ENCODE measurements around the gene KRT32.

The KRT32 gene

DNA sequence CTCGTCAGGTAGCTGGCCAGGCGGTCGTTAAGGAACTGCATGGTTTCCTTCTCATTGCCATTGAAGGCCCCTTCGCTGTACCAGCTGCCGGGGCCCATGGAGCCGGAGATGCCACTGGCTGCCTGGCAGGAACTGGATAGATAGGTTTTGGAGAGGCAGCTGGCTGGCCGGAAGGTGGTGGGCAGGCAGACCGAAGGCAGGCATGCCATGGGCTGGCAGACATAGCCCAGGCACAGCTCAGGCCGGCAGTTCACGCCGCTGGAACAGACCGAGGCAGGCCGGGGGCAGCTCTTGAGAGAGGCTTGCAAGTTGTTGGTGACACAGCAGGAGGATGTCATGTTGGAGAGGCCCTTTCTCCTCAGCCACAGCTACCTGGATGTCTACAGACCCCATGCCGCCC lies at the start of gene KRT32:
Gene KRT32, minus strand, starts transcription at position 399 of the 400 bp plus-strand sequence. Its CDS starts 61 bp downstream, at position 338.
- DNase-seq = no peak

DNA sequence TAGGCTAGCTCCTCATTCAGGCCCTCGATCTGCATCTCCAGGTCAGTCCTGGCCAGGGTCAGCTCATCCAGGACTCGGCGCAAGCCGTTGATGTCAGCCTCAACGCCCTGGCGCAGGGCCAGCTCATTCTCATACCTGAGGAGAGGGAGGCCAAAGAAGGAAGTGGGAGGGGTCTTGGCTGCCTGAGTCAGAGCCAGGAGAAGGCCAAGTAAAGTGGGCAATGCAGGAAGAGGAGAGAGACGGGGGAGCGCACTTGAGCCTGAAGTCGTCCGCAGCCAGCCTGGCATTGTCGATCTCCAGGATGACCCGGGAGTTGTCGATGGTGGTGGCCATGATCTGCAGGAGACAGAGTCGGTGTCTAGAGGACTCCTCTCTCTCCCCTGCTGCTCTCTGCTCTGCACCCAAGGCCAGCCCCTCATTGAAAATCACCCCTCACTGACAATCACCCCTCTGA lies 49.7 kb upstream of the KRT32 start:
- DNase-seq = no peak

DNA sequence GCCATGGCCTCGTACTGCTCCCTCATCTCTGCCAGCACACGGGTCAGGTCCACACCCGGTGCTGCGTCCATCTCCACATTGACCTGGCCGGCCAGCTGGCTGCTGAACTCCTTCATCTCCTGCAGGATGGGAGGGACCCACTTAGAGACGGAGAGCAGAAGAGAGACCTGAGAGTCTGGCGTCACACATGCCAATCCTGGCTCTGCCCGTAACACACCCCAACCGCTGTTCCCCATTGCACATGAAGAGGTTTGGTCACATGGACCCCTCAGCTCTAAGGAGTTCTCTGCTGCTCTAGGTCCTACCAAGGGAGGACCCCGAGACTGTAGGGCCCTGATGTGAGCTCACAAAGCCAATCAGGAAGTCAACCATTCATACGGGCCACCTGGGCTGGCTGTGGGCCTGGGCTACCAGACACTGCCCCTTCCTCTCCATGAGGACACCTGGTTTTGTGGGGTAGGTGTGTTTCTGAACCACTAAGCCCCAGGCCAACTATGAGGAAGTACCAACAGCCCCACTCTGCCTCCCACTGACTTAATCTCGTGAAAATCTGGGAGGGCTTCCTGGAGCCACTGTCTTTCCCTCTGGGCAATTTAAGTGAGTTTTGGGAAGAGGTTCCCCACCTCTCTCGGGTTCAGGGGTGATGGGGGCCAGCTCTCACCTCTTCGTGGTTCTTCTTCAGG lies 49.1 kb upstream of the KRT32 start:
- no peak for DNase-seq

- DNase-seq = no peak
These were observed 46.0 kb upstream of the KRT32 start for GRCh38 chr17:41513168-41513547.

DNA sequence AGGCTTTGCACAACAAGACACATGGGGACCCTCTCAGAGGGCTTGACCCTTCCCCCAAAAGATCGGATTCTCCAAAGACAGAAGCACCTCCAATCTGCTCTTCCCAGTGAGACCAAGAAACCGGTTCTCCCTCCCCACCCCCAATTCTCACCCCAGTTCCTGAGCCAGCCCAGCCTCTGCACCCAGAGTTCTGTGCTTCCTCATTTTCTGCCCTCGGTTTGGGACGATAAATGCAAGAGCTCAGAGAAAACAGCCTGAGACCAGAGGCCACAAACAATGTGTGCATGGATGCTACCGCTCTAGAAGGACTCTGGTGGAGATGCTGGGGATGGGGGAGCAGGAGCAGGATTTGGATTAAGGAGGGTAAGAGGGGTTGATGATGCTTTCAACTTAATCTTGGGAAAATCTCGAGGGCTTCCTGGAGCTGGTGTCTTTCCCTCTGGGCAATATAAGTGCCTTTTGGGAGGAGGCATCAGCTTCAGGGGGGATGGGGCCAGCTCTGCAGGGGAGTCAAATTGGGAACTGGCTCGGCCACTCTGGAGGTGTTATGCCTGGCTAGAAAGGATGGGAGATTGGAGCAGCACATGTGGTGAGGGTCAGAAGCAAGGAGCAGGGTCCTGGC lies 45.5 kb upstream of the KRT32 start:
- no peak for DNase-seq

DNA sequence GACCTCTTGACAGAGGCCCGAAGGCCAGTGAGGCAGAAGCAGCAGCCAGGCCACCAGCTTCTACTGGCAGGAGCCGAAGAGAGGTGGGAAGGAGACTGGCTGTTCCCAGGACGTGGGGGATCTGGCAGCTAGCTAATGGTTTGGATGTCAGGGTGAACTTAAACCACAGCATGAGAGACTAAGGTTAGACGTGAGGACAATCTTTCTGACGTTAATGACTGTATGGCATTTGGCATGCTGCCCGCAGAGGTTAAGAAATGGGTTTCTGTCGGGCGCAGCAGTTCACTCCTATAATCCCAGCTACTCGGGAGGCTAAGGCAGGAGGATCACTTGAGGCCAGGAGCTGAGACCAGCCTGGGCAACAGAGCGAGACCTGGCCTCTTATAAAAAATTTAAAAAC lies 44.5 kb upstream of the KRT32 start:
- no peak for DNase-seq

DNA sequence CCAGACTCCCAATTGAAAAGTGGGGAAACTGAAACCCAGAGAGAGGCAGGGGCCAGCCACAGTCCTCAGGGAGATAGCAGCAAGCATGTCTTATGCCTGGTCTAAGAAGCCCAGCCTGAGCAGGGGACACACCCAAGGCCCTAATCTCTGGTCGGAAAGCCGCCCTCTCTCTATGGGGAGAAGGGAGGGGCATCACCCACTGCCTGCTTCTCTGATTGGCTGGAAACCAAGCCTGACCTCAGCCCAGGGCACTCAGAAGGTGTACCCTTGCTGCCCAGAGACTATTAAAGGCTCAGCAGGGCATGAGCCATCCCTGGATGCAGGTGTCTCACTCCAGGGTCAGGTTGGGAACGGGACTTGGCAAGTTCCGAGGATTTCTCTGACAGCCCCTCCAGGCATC lies 43.9 kb upstream of the KRT32 start:
- DNase-seq = peak; percentile 59

DNA sequence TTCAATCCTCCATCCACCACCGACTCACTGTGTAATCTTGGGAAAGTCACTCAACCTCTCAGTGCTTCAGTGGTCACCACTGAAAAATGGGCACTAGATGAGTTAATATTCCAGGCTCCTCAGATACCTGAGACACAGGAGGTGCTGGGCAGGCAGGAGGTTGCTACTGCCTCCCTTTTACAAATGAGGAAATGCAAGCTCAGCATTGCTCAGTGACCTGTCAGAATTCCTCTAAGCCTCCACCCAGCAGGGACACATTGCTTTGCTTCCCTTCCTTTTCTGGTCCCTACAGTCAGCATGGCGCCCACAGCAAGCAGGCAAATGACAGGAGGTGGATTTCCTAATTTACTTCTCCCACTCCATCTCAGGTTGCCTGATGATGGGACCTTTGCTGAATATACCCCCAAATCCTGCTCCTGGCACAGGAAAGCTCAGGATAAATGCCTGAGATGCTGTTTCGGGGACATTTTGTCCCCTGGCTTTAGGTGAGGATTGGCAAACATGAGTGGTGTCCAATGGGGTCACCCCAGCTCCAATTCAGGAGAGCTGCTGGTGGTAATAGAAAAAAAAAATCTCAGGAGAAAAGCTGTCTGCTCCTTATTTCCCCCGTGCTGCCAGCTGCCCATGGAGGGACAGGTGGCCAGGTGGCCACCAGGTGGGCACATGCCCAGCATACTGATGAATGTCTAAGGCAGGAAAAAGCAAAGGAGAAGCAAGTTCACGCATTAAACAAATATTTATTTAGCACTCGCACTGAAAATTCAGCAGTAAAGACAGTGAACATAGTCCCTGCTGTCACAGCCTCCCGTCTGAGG lies 43.3 kb upstream of the KRT32 start:
- peak; percentile 60 for DNase-seq

GRCh38 chr17:41507315-41507880 lies 40.2 kb upstream of the KRT32 start:
- DNase-seq = no peak

DNA sequence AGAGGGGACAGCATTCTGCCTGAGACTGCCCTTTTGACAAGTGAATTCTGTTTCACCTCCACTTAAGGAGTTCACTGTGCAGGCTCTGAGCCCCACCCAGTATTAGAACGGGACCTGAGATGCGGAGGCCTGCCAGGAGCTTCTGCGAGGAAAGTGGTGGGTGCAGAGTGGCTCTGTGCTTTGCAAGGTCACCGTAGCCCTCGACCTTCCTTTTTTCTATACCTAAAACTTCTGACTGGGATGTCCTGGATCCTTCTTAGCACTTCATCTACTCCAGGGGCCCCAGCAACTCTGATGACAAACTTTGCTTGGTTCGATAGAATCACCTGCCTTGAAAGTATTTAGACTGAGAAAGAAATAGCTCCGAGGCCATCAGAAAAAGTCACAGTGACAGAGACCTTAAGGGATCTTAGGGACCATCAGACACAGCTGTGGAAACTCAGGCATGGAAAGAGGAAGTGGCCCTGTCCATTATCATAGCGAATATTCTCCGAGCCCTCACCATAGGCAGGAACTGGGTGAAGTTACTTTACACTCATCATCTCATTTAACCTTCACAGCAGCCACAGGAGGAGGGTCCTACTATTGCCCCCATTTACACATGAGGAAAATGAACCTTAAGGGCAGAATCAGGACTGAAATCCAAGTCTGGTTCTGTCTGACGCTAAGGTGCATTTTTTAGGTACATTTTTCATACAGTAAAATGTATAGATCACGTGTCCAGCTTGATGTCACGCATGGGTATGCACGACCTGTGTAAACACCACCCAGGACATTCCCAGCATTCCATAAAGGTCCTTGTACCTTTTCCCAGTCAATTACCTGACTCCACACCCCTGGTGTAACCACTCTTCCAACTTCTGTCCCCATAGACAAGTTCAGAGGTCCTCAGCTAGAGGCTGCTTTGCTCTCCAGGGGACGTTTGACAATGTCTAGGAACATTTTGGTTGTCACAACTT lies 38.9 kb upstream of the KRT32 start:
- no peak for DNase-seq

DNA sequence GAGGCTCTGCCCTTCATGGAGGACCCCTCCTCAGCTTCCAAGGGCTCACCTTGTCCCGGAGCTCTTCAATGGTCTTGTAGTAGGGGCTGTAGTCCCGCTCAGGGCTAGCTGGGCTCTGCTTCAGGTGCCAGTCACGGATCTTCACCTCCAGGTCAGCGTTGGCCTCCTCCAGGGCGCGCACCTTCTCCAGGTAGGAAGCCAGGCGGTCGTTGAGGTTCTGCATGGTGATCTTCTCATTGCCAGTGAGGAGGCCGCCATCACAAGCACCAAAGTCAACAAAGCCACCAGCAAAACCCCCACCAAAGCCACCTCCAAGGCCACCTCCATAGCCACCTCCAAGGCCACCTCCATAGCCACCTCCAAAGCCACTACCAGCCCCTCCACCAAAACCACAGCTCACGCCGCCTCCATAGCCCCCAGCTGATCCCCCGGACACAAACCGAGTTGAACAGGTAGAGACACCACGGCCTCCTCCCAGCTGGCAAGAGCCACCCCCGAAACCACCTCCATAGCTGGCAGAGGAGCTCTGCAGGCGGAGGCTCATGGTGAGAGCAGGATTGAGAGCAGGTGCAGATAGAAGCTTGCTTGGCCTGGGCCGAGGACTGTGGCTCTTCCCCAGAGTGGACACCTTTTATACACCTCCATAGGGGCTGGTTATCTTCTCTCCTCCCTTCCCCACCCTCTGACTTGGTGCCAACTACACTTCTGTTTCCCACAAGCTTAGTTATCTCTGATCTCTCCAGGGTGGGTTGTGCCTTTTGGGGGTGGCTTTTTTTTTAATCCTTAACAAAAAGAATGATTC lies 38.0 kb upstream of the KRT32 start, which contains the start of gene KRT13:
Gene KRT13, minus strand, starts transcription at position 606 of the 802 bp plus-strand sequence. Its CDS starts 62 bp downstream, at position 544.
- DNase-seq = no peak

DNA sequence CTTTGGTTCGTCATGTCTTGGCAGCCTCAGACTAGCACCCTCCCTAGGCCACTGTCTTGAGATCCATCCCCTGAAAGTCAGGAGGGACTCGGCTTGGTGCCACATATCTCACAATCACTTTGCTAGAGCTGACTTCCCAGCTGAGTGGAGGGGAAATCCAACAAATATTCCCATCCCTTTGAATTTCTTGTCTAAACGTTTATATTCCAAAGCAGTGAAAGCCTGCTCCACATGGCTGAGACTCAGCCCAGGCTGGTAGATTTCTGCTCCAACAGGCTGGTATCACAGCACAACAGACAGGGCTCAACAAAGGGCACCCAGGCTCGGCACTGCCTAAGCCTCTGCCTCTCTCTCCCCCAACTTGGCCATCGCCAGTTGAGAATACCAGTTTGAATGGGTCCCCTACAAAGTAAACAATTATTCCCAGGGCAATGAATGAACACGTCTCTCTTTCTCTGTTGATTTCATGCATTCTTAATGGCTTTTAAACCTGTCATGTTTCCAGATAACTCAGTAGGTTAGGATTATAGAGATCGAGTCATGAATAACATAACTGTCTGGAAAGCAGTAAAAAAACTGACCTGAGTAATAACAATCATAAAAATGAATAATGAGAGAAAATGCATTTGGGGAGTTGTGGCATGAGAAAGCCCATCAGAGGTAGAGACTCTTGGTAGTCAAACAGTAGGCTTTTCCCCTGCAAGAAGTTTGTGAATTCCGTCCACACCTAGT lies 37.2 kb upstream of the KRT32 start:
- DNase-seq = no peak

- DNase-seq = no peak
These were observed 36.0 kb upstream of the KRT32 start for GRCh38 chr17:41503202-41503601.

DNA sequence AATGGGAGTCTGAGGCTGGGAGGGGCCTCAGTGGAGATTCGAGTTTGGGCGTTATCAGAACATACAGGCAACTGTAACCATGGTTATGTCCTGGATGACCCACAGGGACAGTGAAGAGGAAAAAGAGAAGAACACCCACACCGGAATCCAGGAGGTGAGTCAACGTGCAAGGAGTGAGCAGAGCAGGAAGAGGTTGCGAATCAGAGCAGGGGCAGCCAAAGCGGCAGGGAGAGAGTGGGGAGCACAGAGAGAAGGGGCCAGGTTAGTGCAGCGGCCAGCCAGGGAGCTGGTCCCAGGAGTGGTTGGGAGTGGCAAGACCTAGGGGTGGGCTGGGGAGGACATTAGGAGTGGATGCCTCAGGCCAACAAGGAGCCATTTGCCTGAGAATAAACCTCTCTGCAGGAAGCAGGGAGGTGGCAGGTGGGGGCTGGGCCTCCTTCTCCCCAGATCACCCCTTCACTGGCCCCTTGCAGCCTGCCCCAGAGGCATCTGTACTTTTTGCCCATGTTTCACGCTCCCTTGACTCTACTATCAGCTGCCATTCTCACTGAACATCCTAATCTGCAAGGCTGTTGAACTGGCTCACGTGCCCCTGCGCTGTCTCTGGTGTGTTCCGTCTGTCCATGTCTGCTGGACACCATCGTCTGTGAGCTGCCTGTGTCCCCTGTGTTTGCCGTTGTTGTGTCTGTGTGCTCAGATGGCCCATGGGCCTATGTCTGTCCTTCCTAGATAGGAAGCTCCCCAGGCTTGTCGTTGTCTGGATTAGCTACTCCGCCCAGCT lies 33.1 kb upstream of the KRT32 start:
- peak; percentile 57 for DNase-seq

DNA sequence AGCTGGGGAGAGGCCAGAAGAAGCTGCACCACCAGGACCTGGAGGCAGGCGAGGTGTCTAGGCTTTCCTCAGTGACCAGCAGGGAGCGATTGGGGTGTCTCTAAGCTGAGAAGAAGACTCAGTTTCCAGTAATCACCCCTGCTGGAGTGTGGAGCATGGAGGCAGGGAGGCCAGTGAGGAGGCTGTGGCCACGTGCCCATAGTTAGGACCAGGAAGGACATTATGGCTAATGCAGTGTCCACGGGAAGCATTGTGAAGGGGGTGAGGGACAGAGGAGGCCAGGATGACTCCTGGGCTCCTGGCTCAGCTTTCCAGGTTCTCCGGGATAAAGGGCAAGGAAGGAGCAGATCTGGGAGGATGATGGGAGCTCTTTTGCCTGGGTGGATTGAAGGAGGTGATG lies 32.5 kb upstream of the KRT32 start:
- no peak for DNase-seq

- peak; percentile 27 for DNase-seq
These were observed 31.1 kb upstream of the KRT32 start for GRCh38 chr17:41498276-41498675.

DNA sequence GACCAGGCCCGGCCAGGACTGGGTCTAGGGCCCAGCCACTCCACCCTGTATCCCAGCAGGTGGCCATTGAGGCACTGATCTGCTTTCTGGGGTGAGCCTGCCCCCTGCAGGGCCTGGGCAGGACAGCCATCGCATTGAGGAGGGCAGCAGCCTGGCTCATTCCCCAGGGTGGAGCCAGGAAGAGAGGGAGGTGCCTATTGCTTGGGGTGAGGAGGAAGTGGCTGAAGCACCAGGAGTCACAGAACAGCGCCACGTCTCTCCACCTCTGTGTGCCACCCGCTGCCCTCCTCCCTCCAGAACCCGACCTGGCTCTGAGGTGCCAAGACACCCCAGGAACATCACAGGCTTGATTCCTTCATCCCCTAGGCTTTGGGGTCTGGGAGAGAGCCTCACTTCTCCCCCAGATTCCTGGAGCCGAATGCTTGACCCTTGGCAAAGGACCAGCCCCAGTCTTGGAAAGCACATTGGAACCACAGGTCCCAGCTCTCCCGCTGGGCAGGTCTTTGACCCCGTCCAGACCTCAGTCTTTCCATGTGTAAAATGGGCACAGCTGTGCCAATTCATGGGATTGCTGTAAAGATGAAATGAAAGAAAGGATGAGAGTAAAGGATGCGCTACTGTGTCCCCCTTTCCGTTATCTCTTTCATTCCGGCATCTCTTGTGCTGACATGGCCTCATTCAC lies 29.8 kb upstream of the KRT32 start:
- DNase-seq = peak; percentile 93

DNA sequence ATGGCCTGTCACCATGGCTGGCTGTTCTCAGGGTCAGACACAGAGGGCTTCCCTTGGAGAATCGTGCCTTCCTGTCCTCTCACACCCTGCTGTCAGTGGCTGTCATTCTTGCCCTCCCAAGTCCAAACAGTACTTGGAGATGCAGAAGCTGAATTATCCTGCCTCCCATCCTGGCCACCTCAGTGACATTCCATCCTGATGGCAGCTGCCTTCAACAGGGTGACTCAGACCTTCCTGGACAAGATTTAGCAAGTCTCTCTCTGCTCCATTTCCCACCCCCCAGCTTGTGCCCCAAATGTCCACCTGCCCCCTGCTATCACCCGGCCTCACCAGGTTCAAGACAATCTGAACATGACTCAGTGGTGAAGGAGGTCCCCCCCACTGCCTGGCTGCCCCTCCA lies 27.3 kb upstream of the KRT32 start:
- peak; percentile 46 for DNase-seq

DNA sequence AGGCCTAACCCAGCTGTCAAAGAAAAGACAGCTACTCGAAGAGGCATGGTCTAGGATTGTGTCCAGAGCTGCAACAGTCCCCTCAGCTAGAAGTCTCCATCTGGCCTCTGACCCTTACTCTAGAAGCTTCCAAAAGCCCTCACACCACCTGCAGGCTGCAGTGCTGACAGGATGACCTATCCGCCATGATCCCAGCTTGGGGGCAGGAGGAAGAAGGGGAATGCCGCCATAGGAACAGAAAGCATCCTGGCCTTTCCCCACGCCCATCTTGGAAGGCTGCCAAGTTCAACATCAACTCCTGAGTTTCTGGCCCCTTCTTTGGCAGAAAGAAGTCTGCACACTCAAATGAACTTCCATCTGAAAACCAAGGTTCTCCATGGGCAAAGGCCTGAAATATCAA lies 25.6 kb upstream of the KRT32 start:
- DNase-seq = peak; percentile 44
